GM18508 (cell line): Measurements from ENCODE around the gene IPO7.
"Not testable (repeated sequence)": the region's sequence is repeated elsewhere in the genome, so short reads cannot be mapped to it uniquely, and the experiment has no call there.

Experiments
- ATAC-seq: cut with Tn5 transposase; IDR thresholded peaks from one replicate; pipeline ENCODE4 v1.9.1; 2021; ENCODE audit warnings: moderate number of reproducible peaks; ENCODE audit not compliant: insufficient read depth, unreplicated experiment

The IPO7 gene

GRCh38 chr11:9397746-9398680 lies 13.6 kb downstream of the IPO7 start:
- no peak for ATAC-seq

DNA sequence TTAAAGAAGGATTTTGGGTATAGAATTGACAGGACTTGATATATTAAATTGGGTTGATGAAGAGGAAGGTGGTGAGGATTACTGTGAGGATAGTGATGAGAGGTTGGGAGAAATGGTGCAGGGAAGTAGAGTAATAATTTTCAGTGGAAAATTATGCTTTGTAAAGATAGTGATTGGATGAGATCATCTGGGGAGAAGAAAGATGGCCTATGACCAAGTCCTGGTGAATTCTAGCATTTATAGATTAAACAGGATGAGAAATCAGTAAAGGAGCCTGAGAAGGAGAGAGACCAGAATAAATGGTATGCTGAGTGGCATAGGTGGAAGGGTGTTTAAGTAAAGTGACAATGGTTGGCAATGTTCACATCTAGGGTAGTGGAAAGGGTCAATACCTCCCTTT lies 15.0 kb downstream of the IPO7 start:
- no peak for ATAC-seq

DNA sequence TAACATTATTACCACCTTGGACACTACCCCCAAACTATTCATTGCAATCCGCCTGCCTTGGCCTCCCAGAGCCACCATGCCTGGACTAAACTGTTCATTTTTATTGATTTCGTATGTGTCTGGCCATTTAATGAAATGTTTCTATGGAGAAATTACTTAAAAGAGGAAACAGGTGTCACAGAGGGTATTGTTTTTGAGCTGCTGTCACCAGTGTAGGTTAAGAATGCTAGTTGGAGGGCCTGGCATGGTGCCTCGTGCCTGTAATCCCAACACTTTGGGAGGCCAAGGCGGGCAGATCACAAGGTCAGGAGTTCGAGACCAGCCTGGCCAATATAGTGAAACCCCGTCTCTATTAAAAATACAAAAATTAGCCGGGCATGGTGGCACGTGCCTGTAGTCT lies 17.4 kb downstream of the IPO7 start:
- not testable (repeated sequence) for ATAC-seq

- ATAC-seq: no peak
Measured at GRCh38 chr11:9428706-9429105, 44.3 kb downstream of the IPO7 start.

GRCh38 chr11:9438611-9439010 lies 54.2 kb downstream of the IPO7 start:
- ATAC-seq: no peak

DNA sequence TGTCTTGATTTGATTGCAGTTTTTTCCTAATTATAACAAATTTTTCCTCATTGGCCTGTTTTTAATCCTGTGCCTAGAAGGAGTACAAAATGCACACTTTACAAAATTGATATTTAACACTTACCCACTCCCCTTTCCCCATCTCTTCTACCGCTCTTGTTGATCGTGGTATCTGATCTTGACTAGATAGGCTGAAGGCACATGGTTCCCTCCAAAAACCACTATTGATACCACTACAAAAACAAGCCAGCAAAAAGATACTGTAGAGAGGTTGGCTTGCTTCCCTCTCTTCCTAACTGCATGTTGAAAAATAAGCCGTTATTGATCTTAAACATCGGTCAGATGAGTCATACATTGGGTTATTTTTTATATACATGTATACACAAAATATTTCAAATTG lies 61.8 kb downstream of the IPO7 start:
- no peak for ATAC-seq

DNA sequence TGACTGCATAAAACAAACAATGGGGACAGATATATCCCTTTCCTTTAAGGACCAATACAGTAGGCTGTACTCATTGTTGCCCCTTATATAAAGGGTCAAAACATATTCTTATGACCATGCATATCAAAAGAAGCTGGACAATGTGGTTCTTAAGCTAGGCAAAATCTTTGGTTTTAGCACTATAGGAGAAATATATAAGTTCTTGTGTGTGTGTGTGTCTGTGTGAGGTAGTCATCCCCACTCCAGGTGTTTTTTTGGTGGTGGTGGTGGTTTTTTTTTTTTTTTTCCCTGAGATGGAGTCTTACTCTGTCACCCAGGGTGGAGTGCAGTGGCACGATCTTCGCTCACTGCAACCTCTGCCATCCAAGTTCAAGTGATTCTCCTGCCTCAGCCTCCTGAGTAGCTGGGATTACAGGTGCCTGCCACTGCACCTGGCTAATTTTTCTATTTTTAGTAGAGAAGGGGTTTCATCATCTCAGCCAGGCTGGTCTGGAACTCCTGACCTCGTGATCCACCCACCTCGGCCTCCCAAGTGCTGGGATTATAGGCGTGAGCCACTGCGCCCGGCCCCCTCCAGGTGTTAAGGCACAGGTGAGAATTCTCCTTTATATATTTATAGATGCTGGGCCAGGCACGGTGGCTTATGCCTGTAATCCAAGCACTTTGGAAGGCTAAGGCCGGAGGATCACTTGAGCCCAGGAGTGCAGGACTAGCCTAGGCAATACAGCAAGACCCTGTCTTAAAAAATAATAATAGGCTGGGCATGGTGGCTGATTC lies 64.3 kb downstream of the IPO7 start:
- no peak for ATAC-seq

- not testable (repeated sequence) for ATAC-seq
Measured at GRCh38 chr11:9452023-9452422, 67.6 kb downstream of the IPO7 start.

DNA sequence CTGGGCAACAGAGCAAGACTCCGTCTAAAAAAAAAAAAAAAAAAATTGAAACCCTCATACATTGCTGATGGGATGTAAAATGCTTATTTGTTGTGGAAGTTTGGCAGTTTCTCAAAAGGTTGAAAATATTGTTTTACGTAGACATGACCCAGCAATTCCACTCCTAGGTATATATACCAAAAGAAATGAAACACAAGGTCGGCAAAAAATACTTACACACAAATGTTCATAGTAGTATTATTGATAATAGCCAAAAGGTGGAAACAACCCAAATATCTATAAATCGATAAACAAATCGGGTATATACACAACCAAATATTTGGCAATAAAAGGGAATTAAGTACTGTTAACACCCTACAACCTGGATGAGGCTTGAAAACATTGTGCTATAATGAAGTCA lies 71.3 kb downstream of the IPO7 start:
- no peak for ATAC-seq

GRCh38 chr11:9459667-9460321 lies 75.3 kb downstream of the IPO7 start:
- ATAC-seq: no peak

DNA sequence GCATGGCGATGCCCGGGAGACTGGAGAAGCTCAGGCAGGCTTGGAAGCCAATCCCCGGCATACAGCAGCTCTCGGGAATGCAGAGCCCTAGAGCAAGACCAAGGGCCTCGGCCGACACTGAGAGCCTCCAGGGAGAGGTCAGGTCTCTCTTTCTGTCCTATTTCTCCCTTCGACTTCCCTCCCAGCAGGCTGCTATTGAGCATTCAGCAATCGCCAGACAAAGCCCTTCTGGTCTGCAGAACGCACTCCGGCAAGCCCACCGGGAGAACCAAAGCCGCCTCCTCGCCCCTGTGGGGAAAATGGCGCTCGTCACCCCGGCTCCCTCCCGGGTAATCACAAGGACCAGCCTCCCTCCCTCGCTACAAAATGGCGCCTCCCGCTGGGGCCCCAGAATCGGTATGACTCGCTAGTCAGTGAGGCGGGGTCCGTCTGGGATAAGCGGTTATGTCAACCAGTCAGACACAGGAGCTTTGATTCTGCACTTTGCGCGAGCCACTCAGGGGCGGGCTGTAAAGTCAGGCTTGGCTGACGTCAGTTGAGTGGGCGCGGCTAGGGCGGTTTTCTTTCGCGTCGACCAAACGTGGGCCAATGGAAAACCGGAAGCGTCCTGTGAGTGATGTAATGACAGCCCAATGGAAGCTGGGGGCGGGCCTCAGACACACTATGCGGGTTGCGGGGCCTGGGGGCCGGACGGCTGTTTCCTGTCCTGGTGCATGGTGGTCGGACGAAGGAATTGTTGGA lies 76.0 kb downstream of the IPO7 start, which contains the start of gene ZNF143:
TSS of gene ZNF143 (plus strand) at position 691 of the 741 bp plus-strand sequence. CDS start 10,297 bp downstream, outside the sequence.
- ATAC-seq: peak; percentile 80

- peak; percentile 16 for ATAC-seq
Measured at GRCh38 chr11:9461063-9461759, 76.8 kb downstream of the IPO7 start.

- ATAC-seq: no peak
Measured at GRCh38 chr11:9461760-9462134, 77.3 kb downstream of the IPO7 start.

DNA sequence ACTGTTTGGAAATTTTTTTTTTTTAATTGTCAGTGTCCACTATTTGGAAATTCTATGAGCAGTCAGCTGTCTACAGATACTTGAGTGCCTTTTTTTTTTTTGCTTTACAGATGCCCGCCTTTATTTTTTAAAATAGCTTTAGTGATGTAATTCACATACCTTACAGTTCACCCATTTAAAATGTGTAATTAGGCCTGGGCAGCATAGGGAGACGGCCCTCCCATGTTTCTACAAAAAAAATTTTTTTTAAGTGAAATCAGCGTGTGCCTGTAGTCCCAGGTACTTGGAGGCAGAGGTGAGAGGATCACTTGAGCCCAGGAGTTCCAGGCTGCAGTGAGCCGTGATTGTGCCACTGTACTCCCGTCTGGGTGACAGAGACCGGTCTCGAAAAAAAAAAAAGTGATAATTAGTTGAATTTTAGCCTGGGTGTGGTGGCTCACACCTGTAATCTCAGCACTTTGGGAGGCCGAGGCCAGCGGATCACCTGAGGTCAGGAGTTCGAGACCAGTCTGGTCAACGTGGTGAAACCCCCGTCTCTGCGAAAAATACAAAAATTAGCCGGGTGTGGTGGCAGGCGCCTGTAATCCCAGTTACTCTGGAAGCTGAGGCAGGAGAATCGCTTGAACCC lies 77.8 kb downstream of the IPO7 start:
- no peak for ATAC-seq

DNA sequence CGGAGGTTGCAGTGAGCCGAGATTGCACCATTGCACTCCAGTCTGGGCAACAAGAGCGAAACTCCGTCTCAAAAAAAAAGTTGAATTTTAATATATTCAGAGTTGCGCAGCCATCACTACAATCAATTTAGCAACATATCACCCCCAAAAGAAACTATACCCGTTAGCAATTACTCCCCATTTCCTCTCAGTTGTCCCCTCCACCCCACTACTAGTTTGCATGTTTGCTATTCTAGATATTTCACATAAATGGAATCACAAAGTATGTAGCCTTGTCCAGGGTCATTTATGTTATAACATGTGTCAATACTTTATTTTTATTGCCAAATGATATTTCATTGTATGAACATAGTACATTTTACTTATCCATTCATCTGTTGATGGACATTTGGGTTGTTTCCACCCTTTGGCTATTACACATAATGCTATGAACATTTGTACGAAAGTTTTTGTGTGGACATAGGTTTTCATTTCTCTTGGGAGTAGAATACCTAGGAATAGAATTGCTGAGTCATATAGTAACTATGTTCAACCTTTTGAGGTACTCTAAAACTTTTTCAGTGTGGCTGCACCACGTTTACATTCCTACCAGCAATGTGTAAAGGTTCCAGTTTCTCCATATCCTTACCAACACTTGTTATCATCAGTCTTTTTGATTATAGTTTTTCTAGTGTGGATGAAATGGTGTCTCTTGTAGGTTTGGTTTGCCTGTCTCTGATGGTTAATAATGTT lies 78.5 kb downstream of the IPO7 start:
- ATAC-seq: no peak

DNA sequence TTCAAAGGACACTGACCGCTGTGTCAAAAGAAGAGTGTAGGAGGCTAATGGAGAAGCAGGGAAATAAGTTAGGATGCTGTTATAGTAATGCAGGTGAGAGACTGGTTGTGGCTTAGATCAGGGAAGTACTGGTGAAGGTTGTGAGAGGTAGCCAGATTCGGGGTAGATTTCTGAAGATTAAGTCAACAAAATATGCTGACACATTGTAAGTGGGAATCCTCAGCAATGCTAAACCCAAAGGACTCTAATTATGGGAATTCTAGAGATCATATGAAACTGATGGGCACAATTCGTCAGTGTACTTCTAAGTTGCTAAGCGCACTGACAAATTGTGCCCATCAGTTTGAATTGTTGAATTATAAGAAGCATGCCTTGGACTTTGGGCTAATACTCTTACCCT lies 86.3 kb downstream of the IPO7 start:
- ATAC-seq: no peak

GRCh38 chr11:9473408-9473807 lies 89.0 kb downstream of the IPO7 start:
- no peak for ATAC-seq

GRCh38 chr11:9479899-9480298 lies 95.4 kb downstream of the IPO7 start:
- no peak for ATAC-seq
